GM21529 (cell line): ENCODE results near the gene AEBP1.
"Not testable (repeated sequence)": the region's sequence is repeated elsewhere in the genome, so short reads cannot be mapped to it uniquely, and the experiment has no call there.

ENCODE experiments used
- ATAC-seq: cut with Tn5 transposase; IDR thresholded peaks from one replicate; pipeline ENCODE4 v1.9.1; 2021; ENCODE audit not compliant: unreplicated experiment

AEBP1 gene

DNA sequence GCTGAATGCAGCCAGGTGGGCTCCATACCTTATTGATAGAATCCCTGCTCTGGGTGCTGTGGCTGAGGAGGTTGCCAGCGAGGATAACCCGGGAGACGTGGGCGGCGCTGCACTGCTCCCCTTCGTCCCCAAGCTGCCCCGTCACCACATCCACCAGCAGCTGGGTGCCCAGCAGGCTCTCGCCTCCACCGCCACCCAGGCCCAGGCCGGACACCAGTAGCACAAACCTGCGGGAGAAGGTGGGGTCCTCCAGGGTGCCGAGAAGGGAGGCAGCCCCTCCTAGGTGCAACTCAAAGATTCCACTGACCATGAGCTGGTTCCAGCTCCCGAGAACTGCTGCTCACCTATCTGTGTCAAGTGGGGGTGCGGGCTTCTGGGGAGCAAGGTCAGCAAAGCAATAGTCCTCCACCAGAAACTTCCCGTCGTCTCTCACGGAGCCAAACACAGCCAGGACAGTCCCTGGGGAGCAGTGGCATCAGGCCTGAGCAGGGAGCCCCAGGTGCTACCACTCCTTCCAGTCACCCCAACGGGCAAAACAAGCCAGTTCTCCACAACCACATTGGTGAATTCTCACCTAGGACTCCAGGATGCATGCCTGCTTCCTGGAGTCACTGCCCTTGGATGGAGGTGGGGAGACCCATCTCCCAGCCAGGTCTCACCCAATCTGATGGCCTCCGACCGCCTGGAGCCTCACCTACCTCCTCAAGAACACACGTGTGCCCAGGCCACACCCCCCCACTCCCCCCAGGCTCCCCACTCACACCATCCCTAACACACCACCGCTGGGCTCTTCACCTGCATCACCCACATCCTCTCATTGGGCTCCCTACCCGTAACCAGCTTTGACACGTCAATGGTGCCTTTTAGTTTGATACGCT, 12.9 kb downstream of the AEBP1 start:
- ATAC-seq = no peak

DNA sequence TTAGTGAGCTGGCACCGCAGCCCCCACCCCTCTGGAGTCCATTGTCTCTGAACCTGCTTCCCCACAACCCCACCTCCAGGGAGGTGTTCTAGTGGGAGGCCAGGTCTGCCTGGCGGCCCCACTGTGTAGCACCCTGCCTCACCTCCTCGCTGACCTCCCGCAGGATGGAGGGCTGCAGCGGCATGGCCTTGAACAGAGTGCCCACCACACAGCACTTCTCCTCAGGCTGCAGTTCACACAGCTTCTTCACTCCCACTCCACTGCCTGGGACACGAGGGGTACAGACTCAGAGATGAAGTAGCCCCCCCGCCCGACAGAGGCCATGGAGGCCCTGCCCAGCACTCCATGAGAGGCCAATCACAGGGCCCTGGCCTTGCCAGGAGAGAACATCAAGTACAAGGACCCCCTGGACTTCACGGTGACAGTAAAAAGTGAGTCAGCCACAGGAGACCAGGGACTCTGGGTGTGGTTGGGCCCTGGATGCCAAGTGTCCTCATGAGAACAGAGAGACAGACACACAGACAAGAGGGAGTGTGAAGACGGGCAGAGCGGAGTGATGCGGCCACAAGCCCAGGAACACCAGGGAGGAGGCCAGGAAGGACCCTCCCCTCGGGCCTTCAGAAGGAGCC, 13.8 kb downstream of the AEBP1 start:
- ATAC-seq = no peak

DNA sequence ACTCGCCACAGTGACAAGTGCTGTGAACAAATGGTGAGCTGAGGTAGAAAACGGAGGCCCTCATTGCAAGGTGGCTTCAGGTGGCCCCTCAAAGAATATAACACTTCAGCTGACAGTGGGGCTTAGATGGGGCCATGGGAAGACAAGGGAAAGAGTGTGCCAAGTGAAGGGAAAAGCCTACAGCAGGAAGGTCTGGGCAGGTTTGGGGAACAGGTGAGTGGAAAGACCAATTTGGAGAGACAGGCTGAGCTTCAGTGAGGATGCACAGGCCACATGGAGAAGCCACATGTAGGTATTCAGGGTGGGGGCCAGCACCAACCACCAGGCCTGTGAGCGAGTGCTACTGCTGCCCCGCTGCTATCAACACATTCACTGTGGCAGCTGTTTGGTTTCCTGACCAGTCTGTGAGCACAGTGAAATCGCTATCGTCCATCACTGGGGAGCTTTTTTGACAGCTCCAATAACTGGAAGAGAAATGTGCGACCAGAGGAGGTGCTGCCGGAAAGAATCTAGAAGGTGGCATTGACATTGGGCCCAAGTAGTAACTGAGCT, 15.8 kb downstream of the AEBP1 start:
- ATAC-seq = no peak

DNA sequence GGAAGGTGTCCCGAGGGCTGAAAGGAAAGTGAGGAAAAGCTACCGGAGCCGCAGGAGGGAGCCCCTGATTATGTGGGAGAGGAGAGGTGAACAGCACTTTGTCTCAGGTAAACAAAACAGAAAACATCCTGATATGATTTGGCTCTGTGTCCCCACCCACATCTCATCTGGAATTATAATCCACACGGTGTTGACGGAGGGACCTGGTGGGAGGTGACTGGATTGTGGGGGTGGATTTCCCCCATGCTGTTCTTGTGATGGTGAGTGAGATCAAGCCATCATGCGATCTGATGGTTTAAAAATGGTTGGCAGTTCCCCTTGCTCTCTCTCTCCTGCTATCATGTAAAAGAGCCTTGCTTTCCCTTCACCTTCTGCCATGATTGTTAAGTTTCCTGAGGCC, 16.2 kb downstream of the AEBP1 start:
- no peak for ATAC-seq

DNA sequence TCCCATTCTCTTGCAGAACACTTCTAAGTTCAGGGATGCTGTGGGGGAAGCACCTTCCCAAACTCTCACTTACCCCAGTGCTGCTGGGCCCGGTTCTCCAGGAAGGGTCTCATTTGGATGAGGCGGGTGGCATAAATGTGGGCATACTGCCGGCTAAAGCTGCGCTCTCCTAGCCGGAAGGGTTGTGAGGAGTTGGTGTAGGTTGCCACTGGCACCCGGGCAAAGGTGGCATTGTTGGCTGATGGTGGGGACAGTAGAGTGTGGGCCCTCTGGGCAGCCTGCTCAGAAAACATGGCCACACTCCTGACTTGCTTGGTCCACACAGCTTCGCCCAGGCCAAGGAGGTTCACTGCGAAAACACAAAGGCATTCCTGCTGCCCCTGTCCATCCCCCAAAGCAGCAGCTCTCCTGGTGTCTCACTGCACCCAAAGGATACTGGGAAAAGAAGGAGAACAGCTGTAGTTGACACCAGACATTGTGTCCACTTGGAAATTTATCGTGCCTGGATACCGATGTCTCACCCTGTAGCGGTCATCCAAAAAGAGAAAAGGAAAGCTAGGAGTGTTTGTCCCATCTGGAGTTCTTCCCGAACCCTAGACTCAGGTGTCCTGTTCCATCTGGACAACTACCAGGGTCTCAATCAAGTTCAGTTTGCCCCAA, 17.7 kb downstream of the AEBP1 start:
- ATAC-seq = no peak

DNA sequence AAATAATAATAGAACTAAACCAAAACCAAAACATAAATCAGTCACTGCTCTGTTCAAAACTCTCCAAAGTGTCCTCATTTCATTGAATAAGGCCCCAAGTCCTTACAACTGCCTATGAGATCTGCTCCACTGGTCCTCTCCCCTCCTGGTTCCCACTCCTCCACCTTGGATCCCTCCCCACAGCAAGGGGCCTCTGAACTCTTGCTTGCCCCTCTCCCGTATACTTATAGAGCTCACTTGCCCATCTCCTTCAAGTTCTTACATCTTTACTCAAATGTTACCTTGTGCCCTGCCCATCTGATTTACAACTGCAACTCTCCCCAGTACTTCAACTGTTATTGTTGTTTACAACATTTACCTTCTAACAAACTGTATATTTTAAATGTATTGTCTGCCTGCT, 18.4 kb downstream of the AEBP1 start:
- no peak for ATAC-seq

DNA sequence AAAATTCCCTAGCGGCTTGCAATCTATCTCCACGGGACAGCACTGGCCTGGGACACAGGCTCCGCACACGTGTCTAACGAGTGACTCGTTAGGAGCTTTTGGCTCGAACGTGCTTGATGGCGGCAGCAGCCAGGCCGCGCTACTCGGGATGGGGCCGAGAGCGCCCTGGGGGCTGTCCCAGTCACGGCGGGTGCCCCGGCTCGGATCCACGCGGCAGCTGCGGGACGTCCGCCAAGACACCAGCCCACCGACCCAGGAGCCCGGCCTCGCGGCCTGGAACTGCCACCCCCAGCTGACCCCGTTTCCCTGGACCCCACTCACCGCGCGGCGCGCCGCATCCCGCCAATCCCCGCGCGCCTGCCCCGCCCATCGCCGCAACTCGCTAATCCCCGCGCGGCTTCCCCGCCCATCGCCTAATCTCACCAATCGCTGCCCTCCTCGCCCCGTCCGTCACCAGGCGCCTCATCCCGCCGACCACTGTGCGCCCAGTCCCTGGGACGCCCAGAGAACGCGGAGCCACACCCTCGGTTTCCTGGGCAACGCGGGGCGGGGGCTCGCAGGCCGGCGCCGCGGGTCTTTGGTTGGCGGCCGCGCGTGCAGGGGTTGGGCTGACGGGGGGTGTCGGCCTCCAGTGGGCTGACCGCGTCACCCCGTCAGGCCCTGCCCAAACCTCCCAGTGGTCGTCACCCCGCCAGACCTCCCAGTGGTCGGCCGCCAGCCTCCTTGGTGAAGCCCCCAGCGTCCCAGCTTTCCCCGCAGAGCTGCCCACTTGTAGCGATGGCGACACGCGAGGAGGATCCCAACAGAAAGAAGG, 19.3 kb downstream of the AEBP1 start, which contains the start of gene POLD2:
POLD2 (minus strand) TSS at position 359 of the 814 bp plus-strand sequence. CDS start 1,495 bp downstream, outside the sequence.
- ATAC-seq = peak; percentile 99

DNA sequence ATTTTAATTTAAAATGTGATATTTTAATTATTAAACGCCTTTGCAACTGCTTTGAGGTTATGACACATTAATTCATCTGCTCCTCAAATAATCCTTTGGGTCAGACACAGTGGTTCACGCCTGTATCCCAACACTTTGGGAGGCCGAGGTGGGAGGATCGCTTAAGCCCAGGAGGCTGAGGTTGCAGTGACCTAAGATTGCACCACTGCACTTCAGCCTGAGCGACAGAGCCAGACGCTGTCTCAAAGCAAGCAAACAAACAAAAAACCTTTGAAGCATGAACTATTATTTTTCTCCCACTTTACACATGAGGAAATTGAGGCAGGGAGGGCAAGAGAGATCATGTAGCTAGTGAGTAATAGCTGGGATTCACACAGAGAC, 20.7 kb downstream of the AEBP1 start:
- no peak for ATAC-seq

DNA sequence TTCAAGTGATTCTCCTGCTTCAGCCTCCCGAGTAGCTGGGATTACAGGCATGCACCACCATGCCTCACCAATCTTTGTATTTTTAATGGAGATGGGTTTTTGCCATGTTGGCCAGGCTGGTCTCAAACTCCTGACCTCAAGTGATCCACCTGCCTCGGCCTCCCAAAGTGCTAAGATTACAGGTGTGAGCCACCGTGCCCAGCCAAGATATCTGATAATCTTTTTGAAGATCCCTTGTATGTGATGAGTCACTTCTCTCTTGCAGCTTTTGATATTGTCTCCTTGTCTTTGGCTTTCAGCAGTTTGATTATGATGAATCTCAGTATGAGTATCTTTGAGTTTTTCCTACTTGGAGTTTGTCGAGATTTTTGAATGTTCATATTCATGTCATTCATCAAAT, 22.4 kb downstream of the AEBP1 start:
- not testable (repeated sequence) for ATAC-seq

DNA sequence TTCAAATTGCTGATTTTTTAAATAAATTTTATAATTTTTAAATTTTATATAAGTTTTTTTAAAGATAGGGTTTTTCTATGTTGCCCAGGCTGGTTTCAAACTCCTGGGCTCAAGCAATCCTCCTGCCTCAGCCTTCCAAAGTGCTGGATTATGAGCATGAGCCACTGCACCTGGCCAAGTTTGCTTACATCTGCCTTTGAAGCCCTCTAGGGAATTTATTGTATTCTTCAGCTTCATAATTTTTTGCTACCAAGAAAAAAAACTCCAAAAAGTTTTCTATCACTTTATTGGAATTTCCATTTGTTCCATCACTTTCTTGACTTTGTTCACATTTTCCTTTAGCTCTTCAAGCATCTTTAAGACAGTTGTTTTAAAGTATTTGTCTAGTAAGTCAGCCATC, 23.0 kb downstream of the AEBP1 start:
- no peak for ATAC-seq

DNA sequence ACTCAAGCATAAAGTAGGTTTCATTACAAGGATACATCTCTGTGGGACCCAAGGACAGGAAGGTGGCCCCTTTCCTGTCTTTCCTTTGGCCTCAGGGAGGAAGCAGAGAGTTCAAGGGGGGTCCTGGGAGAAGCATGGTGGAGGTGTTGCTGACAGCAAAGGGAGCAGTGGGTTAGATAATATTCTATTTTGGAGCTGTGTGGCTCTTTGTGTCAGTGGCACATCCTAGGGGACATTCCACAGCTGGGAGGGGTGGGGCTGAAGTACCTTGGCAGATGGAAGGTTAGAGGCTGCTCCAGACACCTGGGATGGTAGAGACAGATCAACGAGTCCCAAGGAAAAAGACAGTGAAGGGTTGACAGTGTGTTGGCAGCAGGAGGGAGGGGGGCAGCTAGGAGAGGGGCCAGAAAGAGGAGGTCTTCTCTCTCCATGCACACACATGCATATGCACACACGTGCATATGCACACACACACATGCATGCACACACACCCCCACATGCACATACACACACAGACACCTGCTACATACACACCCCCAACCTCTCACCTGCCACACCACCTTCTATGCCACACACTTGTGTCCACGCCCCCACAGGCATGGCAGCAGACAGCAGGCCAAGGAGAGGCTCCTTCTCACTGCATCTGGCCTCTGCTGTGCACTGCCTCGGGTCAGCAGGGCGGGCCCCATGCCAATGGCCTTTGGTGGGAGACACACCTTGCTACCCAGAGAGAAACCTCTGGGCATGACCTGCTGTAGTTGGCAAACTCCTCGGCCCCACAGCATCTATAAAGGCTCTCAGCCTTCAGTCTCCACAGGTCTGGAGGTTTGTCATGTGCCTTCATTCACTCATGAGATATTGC, 24.8 kb downstream of the AEBP1 start:
- ATAC-seq = no peak

DNA sequence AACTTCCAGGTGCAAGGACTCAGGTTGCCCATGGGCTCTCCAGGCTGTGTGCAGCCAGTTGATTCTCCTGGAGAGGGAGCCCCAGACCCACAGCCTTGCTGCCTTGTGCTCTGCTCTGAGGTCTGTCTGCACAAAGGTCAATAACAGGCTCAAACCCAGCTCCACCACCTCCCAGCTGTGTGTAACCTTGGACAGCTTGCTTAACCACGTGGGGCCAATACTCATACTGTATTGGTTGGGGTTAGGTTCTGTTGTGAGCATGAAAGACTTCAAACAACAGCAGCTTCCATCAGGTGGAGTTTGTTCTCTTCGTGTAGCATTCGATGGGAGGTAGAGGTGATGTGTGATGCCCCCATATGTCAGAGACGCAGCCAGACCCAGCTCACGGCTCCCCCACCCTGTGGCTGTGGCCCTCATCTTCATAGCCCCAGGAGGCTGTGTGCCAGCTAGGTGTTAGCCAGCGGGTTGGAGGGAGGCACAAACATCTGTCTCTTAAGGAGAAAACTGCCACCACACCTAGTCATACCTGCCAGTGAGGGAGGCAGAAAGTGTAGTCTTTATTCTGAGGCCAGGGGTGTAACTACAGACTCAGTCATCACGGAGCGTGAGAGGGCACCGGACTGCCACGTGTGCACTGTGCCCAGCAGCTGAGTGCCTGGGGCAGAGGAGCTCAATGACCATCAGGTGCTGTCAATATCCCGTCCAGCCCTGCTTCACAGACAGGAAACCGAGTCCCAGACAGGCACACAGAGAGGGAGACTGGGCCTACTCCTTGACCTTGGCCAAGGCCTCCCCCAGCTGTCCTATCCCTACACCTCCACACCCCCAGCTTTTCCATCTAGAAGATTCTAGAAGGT, 27.3 kb downstream of the AEBP1 start:
- ATAC-seq = no peak

DNA sequence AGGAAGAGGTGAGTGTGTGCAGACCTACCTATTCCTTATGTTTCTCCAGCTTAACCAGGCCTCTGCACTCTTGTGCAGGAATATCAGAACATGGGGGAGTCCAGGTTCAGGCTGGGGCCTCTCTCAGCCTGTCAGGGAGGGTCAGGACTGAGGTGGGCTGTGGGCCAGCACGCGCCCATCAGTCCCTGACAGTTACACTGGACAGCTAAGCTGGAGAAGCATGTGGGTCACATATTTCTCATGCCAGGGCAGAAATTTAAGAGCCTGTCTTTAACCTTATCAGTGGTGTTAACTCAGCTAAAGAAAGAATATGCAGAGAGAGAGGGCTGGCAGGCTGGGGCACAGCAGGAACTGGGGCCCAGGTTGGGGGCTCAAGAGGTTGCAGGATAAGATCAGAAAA, 27.9 kb downstream of the AEBP1 start:
- ATAC-seq = no peak

DNA sequence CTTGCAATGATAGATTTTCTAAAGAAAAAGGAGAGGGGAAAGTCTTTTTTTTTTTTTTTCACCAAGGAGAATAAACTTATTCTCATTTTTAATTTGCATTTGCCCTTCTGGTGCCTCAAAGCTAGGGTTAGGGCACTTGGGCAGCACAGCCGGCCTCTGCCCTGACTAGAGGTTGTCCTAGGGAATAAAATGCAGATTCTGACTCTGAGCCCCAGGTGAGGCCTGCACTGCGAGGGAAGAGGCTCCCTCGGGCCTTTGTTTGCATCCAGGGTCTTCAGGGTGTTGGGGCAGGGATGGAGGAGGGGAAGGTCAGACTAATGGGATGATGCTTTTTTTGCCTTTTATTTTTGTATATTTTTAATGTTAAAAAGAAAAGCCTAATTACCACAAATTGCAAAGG, 29.1 kb downstream of the AEBP1 start:
- ATAC-seq = no peak

DNA sequence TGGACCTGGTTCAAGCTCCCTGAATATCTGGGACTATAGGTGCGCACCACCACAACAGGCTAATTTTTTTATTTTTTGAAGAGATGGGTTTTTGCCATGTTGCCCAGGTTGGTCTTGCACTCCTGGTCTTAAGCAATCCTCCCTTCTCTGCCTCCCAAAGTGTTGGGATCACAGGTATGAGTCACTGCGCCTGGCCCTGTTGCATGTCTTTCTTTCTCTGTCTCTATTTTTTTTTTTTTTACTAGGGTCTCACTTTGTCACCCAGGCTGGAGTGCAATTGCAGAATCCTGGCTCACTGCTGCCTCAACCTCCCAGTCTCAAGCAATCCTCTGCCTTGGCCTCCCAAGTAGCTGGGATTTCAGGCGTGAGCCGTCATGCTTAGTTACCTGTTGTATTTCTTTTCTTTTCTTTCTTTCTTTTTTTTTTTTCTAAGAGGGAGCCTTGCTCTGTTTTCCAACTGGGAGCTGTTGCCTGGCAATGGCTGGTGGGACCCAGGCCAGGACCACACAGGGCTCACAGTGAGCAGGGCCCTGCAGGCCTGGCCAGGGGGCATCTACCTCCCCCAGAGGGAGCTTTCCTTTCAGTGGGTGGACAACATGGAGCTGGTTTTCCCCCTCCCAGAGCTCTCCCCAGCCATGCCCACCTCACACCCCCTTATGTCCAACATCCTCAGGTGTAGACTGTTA, 30.9 kb downstream of the AEBP1 start:
- ATAC-seq = no peak

DNA sequence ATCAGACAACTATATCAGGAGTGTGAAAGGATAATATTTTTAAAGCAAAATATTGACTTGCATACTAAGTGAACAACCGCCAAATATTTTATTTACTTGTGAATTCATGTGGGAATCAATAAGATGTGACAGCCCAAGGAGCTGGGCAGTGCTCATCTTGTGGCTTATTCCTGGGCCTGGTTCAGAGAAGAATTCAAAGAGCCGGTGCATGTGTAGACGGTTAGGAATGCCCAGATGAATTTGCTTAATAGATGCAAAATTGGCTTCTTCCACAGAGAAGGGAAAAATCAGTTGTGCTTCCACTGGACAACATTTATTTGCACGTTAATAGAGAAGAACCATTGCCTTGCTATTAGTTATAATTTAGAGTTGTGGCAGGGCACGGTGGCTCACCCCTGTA, 32.6 kb downstream of the AEBP1 start:
- ATAC-seq = no peak

DNA sequence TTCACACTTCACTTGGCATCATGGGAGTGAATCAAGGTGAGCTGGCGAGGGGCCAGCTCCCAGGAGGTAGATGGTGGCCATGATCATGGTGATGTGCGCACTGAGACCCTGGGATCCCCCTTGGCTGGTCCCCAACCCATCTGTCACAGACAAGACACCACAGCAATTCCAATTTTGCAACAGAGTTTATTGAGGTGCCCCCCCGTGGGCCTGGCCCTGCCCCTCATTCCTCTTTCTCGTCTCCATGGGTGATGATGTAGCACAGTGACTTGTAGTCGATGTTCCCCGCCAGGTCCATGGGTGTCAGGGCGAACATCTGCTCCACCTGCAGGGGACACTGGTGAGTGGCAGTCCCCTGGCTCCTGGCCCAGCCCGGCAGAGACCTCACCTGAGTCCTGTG, 34.6 kb downstream of the AEBP1 start:
- no peak for ATAC-seq

DNA sequence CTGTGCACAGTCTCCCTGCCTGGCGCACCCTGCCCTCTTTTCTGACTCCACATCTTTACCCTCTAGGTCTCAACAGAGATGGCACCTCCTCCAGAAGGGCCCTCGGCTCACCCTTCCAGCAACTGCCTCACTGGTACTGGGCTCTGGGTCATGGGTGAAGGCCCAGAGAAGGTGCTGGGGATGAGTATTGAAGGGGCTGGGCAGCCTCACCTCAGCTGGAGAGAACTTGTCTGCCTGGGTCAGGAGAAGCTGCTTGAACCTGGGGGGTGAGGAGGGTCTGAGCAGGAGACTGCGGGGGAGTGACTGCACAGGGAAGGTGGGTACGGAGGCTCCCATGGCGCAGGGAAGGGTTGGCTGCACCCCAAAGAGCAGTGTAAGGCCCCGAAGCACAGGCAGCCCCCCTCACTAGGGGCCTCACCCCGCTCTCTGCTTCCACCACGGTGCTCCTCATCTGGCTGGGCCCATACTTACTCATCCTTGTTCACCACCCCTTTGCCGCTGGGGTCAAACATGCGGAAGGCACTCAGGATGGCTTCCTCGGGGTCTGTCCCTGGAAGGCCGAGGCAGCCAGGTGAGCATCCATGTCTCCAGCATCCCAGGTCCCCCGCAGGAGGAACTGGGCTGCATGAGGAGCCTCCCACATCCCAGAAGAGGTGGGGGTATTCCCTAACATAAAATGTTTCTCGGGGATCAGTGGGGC, 35.3 kb downstream of the AEBP1 start:
- ATAC-seq = no peak
